H9 (cell line): ENCODE results near the gene ZNF280A. TPM values are rescaled to one million over a fixed set of nuclear protein-coding genes. Genes with fewer than 3 reads are reported as not detected.

Experiments
- DNase-seq: peaks from one replicate; pipeline ENCODE4 v3.0.0-alpha.2; 2017
- H2AFZ ChIP-seq: one replicate; pipeline ENCODE4 v1.6.1; 2013; ENCODE audit warnings: mild to moderate bottlenecking, low read length, control low read depth, moderate library complexity
- H2AK5ac ChIP-seq: 2 replicates; pipeline ENCODE4 v1.6.1; 2013; ENCODE audit warnings: low read length, control low read depth, mixed read lengths; ENCODE audit not compliant: insufficient read length
- H2BK120ac ChIP-seq: one replicate; pipeline ENCODE4 v1.6.1; 2013; ENCODE audit warnings: low read depth, mild to moderate bottlenecking, low read length, control low read depth, inconsistent platforms; ENCODE audit not compliant: poor library complexity, severe bottlenecking
- H2BK12ac ChIP-seq: 2 replicates; pipeline ENCODE4 v1.6.1; 2013; ENCODE audit warnings: low read length, control low read depth, mixed read lengths, low read depth; ENCODE audit not compliant: insufficient read length
- H2BK15ac ChIP-seq: 2 replicates; pipeline ENCODE4 v1.6.1; 2013; ENCODE audit warnings: low read depth, low read length, control low read depth
- H2BK20ac ChIP-seq: one replicate; pipeline ENCODE4 v1.6.1; 2013; ENCODE audit warnings: low read depth, mild to moderate bottlenecking, low read length, control low read depth, inconsistent platforms; ENCODE audit not compliant: poor library complexity, severe bottlenecking
- H2BK5ac ChIP-seq: 2 replicates; pipeline ENCODE4 v1.6.1; 2013; ENCODE audit warnings: low read length, control low read depth, mixed read lengths; ENCODE audit not compliant: insufficient read length
- H3K14ac ChIP-seq: 2 replicates; pipeline ENCODE4 v1.6.1; 2013; ENCODE audit warnings: low read length, control low read depth; ENCODE audit not compliant: insufficient read depth
- H3K18ac ChIP-seq: 2 replicates; pipeline ENCODE4 v1.6.1; 2013; ENCODE audit warnings: low read depth, mild to moderate bottlenecking, mixed read lengths, low read length, control low read depth; ENCODE audit not compliant: insufficient read length
- H3K23ac ChIP-seq: 2 replicates; pipeline ENCODE4 v1.6.1; 2013; ENCODE audit warnings: low read length, control low read depth, mixed read lengths, low read depth; ENCODE audit not compliant: insufficient read length
- H3K23me2 ChIP-seq: 2 replicates; pipeline ENCODE4 v1.6.1; 2013; ENCODE audit warnings: low read depth, mild to moderate bottlenecking, mixed read lengths, low read length, control low read depth; ENCODE audit not compliant: insufficient read length, poor library complexity, severe bottlenecking
- H3K27ac ChIP-seq: 2 replicates; pipeline ENCODE4 v1.5.1; 2013; ENCODE audit warnings: low read length, control low read depth, mixed read lengths, low read depth; ENCODE audit not compliant: insufficient read length
- H3K27me3 ChIP-seq: 2 replicates; pipeline ENCODE4 v1.6.1; 2013; ENCODE audit warnings: low read length, control low read depth, inconsistent platforms; ENCODE audit not compliant: insufficient read depth
- H3K4ac ChIP-seq: 2 replicates; pipeline ENCODE4 v1.6.1; 2013; ENCODE audit warnings: low read depth, mild to moderate bottlenecking, control low read depth, inconsistent platforms, low read length, moderate library complexity
- H3K4me1 ChIP-seq: 2 replicates; pipeline ENCODE4 v1.6.1; 2013; ENCODE audit warnings: low read length, control low read depth, inconsistent platforms; ENCODE audit not compliant: insufficient read depth
- H3K4me2 ChIP-seq: 2 replicates; pipeline ENCODE4 v1.6.1; 2013; ENCODE audit warnings: low read length, control low read depth, mixed read lengths; ENCODE audit not compliant: insufficient read length, insufficient read depth
- H3K56ac ChIP-seq: 2 replicates; pipeline ENCODE4 v1.6.1; 2013; ENCODE audit warnings: low read depth, mild to moderate bottlenecking, mixed read lengths, low read length, control low read depth; ENCODE audit not compliant: insufficient read length
- H3K79me1 ChIP-seq: 2 replicates; pipeline ENCODE4 v1.6.1; 2013; ENCODE audit warnings: low read depth, mild to moderate bottlenecking, moderate library complexity, low read length, control low read depth, inconsistent platforms; ENCODE audit not compliant: insufficient read depth, poor library complexity, severe bottlenecking
- H3K79me2 ChIP-seq: 2 replicates; pipeline ENCODE4 v1.6.1; 2013; ENCODE audit warnings: low read length, control low read depth, inconsistent platforms; ENCODE audit not compliant: insufficient read depth
- H3K9ac ChIP-seq: 2 replicates; pipeline ENCODE4 v1.6.1; 2013; ENCODE audit warnings: low read length, control low read depth, mixed read lengths; ENCODE audit not compliant: insufficient read length; ENCODE audit errors: extremely low read depth
- H3K9me3 ChIP-seq: one replicate; pipeline ENCODE4 v1.6.1; 2013; ENCODE audit warnings: low read depth, low read length, inconsistent platforms; ENCODE audit not compliant: control insufficient read depth
- H3T11ph ChIP-seq: one replicate; pipeline ENCODE4 v1.6.1; 2013; ENCODE audit warnings: mild to moderate bottlenecking, low read length, control low read depth, inconsistent platforms
- H4K20me1 ChIP-seq: one replicate; pipeline ENCODE4 v1.6.1; 2013; ENCODE audit not compliant: control insufficient read depth, insufficient read length, insufficient read depth
- H4K5ac ChIP-seq: 2 replicates; pipeline ENCODE4 v1.6.1; 2013; ENCODE audit warnings: low read depth, mild to moderate bottlenecking, mixed read lengths, low read length, control low read depth; ENCODE audit not compliant: insufficient read length
- H4K8ac ChIP-seq: replicated peaks from 2 replicates; pipeline ENCODE4 v1.6.1; 2013; ENCODE audit warnings: low read length, control low read depth, mixed read lengths, low read depth; ENCODE audit not compliant: insufficient read length
- H4K91ac ChIP-seq: 2 replicates; pipeline ENCODE4 v1.6.1; 2013; ENCODE audit warnings: low read depth, mild to moderate bottlenecking, moderate library complexity, mixed read lengths, low read length, control low read depth; ENCODE audit not compliant: insufficient read length
- H3K27ac Mint-ChIP-seq, 3 experiments: 2 replicates in 2 of 3; 3 replicates in 1 of 3; pipeline ENCODE4 v1.8.0; 2020 to 2021; ENCODE audit warnings: mixed read lengths in 3 of 3, mild to moderate bottlenecking in 1 of 3, moderate library complexity in 1 of 3
- H3K27me3 Mint-ChIP-seq: 2 replicates; pipeline ENCODE4 v1.8.0; 2021; ENCODE audit warnings: low read depth, mild to moderate bottlenecking, moderate library complexity, mixed read lengths
- H3K36me3 Mint-ChIP-seq, 3 experiments: 2 replicates in 2 of 3; 3 replicates in 1 of 3; pipeline ENCODE4 v1.8.0; 2020 to 2021; ENCODE audit warnings: low read depth in 3 of 3, mixed read lengths in 3 of 3; ENCODE audit not compliant: insufficient read depth in 1 of 3
- H3K4me1 Mint-ChIP-seq, 2 experiments: 2 replicates each; pipeline ENCODE4 v1.8.0; 2020; ENCODE audit warnings: mixed read lengths in 2 of 2
- H3K4me3 Mint-ChIP-seq, 2 experiments: 2 replicates in 1 of 2; 3 replicates in 1 of 2; pipeline ENCODE4 v1.8.0; 2020 to 2021; ENCODE audit warnings: mild to moderate bottlenecking in 2 of 2, mixed read lengths in 2 of 2, moderate library complexity in 1 of 2
- H3K9me3 Mint-ChIP-seq, 2 experiments: 2 replicates in 1 of 2; 3 replicates in 1 of 2; pipeline ENCODE4 v1.8.0; 2020; ENCODE audit warnings: mild to moderate bottlenecking in 2 of 2, mixed read lengths in 2 of 2, moderate library complexity in 1 of 2
- CTCF ChIP-seq: fragments of 200-600 bp; sonication (generic); conservative IDR thresholded peaks from 3 replicates; pipeline ENCODE4 v1.8.0; 2021; ENCODE audit warnings: antibody characterized with exemption, mild to moderate bottlenecking
- WGBS: extraction: QIAGEN DNeasy Blood & Tissue Kit; methylation state at CpG from one replicate; pipeline ENCODE4 v1.1.7; 2013; ENCODE audit warnings: missing lambda C conversion rate, low lambda C conversion rate, mixed read lengths; ENCODE audit not compliant: insufficient read length; ENCODE audit errors: extremely low coverage; 5-methylcytosine and 5-hydroxymethylcytosine counted together
- total RNA-seq: library from RNA; stranded (reverse); gene quantifications from 2 replicates; pipeline ENCODE4 v1.2.1, GENCODE V29; 2021

ZNF280A gene
- total RNA-seq, 1 experiment from 2014 or later = 0.13 TPM

GRCh38 chr22:22488736-22489135 is 31.3 kb downstream of the ZNF280A start:
- Histone ChIP-seq H4K8ac (no peak overlapping the region), H4K91ac (no peak overlapping the region), H3K27me3 (no peaks in the 10 kb centered on the region), H3K14ac (no peak overlapping the region), H2AFZ (no peak overlapping the region), H2BK120ac (no peak overlapping the region), H2AK5ac (no peak overlapping the region), H3K23ac (no peak overlapping the region), H2BK12ac (no peak overlapping the region), H3K9me3 (no peaks in the 10 kb centered on the region), H3K4ac (no peak overlapping the region), H3K27ac (no peak overlapping the region), H3K4me2 (no peak overlapping the region), H4K5ac (no peak overlapping the region), H3K18ac (no peak overlapping the region), H4K20me1 (no peaks in the 10 kb centered on the region), H3K79me1 (no peaks in the 10 kb centered on the region), H3K9ac (no peak overlapping the region), H2BK15ac (no peak overlapping the region), H2BK5ac (no peak overlapping the region), H3K79me2 (no peaks in the 10 kb centered on the region), H3K23me2 (no peaks in the 10 kb centered on the region), H3T11ph (no peak overlapping the region), H3K4me1 (no peaks in the 10 kb centered on the region), H3K56ac (no peak overlapping the region), H2BK20ac (no peak overlapping the region)
- peaks cover 46% of the 10 kb centered on the region for H3K27me3 Mint-ChIP-seq
- no peak overlapping the region for H3K27ac Mint-ChIP-seq
- H3K4me3 Mint-ChIP-seq = no peak overlapping the region
- H3K9me3 Mint-ChIP-seq = no peaks in the 10 kb centered on the region
- no peak for TF ChIP-seq CTCF
- WGBS = no CpG with 5 or more reads among the region's 5 CpGs
- peaks cover 2 to 3% of the 10 kb centered on the region in 2 experiments; a peak in 2 of 4 replicates for H3K4me1 Mint-ChIP-seq
- H3K36me3 Mint-ChIP-seq = peaks cover 36 to 55% (median 51%) of the 10 kb centered on the region in 3 experiments; a peak in 6 of 7 replicates
- DNase-seq = no peak
